ENCODE measurements around the gene LRP3.
A peak's percentile ranks its signal among the peaks of the same experiment; 100 is the strongest.

The LRP3 gene

DNA sequence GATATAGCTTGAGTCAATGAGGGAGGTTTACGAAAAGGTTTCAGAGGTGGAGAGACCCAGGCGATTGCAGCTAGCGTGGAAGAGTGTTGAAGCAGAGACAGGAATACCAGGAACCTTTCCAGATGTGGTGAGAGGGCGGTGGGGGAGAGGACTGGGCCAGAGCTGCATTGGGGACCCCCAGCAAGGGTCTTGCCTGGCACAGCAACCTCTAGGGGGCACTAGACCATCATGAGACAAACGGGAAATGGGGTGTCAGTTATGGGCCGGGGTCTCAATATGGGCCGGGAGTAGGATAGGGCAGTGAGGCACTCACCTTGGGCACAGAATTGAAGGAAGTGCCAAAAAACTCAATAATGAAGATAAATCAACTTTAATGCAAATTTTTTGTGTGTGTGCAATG is 2.1 kb upstream of the LRP3 start:
- no peak overlapping the region for H3K4me3 ChIP-seq (ENCODE audit: low read depth, low read length)
- DNase-seq (ENCODE audit: low read depth) = no peak
- peak; percentile 42 for TF ChIP-seq CTCF (conservative IDR thresholded peaks at IDR 0.05; ENCODE audit: low read depth, low read length)

DNA sequence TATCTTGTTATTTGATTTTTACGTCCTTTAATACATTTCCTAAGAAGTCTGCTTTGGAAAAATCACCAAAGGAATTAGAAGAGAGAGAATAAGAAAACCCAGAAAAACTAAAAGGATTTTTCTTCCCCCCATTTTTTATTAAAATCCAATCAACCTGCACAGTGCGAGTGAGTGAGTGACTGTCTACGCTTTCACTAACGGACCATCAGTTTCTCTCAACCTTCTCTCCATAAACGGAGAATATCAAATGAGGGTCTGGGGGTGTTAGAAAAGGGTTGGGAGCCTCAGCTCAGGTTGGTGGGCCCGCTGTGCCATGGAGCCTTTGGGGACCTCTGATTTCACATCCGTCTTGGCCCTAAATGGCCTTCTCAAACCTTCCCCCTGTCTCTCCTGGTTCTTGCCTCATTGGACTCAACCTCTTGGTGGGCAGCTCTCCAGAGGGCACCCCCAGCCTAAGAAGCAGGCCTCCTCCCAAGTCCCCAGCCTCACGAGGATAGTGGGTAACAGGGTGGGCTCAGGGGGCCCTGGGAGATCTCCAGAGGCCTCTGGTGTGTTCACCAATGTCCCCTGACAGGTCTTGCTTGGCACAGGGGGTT is 763 bp upstream of the LRP3 start:
- no peak for DNase-seq (ENCODE audit: low read depth)
- TF ChIP-seq CTCF (conservative IDR thresholded peaks at IDR 0.05; ENCODE audit: low read depth, low read length) = no peak
- H3K4me3 ChIP-seq (ENCODE audit: low read depth, low read length) = peak overlapping the region; percentile 36

DNA sequence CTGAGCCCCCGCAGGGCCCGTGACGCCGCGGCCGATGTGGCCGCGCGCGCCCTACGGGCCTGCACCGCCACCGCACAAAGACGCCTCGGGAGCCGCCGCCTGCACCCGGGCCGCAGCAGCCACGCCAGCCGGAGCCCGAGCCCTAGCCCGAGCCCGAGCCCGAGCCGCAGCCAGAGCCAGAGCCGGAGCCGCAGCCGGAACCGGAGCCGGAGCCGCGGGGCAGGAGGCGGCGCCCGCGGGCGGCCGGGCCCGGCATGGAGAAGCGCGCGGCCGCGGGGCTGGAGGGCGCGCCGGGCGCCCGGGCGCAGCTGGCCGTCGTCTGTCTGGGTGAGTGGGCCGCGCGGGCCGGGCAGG is 379 bp downstream of the LRP3 start:
- TF ChIP-seq CTCF (conservative IDR thresholded peaks at IDR 0.05; ENCODE audit: low read depth, low read length) = no peak
- H3K4me3 ChIP-seq (ENCODE audit: low read depth, low read length) = peak overlapping the region; percentile 60
- DNase-seq (ENCODE audit: low read depth) = no peak

GRCh38 chr19:33194886-33195644 is 935 bp downstream of the LRP3 start:
- no peak for TF ChIP-seq CTCF (conservative IDR thresholded peaks at IDR 0.05; ENCODE audit: low read depth, low read length)
- DNase-seq (ENCODE audit: low read depth) = peak; percentile 41
- H3K4me3 ChIP-seq (ENCODE audit: low read depth, low read length) = peak overlapping the region; percentile 60

- DNase-seq (ENCODE audit: low read depth) = no peak
- peak overlapping the region; percentile 60 for H3K4me3 ChIP-seq (ENCODE audit: low read depth, low read length)
- no peak for TF ChIP-seq CTCF (conservative IDR thresholded peaks at IDR 0.05; ENCODE audit: low read depth, low read length)
These were observed 1.7 kb downstream of the LRP3 start for GRCh38 chr19:33195645-33196347.

- no peak overlapping the region for H3K4me3 ChIP-seq (ENCODE audit: low read depth, low read length)
- no peak for TF ChIP-seq CTCF (conservative IDR thresholded peaks at IDR 0.05; ENCODE audit: low read depth, low read length)
- no peak for DNase-seq (ENCODE audit: low read depth)
These were observed 2.5 kb downstream of the LRP3 start for GRCh38 chr19:33196446-33197193.

All from choroid plexus epithelial cell (primary cell).